SH-SY5Y (cell line): ENCODE data around the gene RFK.

Experiments used
- GATA2 ChIP-seq: IDR thresholded peaks from 2 replicates; pipeline ENCODE4 v1.6.1; 2011; ENCODE audit warnings: mild to moderate bottlenecking, low read depth, low read length
- GATA3 ChIP-seq: IDR thresholded peaks from 2 replicates; pipeline ENCODE4 v1.6.1; 2011; ENCODE audit warnings: low read depth, mild to moderate bottlenecking, low read length, moderate library complexity

DNA sequence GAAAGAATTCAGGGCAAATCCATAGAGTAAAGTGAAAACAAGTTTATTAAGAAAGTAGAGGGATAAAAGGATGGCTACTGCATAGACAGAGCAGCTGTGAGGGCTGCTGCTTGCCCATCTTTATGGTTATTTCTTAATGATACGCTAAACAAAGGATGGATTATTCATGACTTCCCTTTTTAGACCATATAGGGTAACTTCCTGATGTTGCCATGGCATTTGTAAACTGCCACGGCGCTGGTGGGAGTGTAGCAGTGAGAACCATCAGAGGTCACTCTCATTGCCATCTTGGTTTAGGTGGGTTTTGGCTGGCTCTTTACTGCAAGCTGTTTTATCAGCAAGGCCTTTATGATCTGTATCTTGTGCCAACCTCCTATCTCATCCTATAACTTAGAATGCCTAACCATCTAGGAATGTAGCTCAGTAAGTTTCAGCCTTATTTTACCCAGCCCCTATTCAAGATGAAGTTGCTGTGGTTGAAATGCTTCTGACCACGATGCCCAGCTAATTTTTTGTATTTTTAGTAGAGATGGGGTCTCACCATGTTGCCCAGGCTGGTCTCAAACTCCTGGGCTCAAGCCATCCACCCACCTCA lies 42.1 kb downstream of the RFK start:
- no peak for TF ChIP-seq GATA3
- no peak for TF ChIP-seq GATA2
